Heart left ventricle (tissue), 16 donors: ENCODE measurements around the gene FBLL1. TPM values are rescaled to one million over a fixed set of nuclear protein-coding genes. Genes with fewer than 3 reads are reported as not detected.

Source experiments
- ATAC-seq, 4 donors: fragments of 200-7000 bp; cut with Tn5 transposase; one replicate each; pipeline ENCODE4 v1.9.1; 2020 to 2022; ENCODE audit warnings: moderate library complexity in 4 of 4, mild to moderate bottlenecking in 3 of 4, moderate number of reproducible peaks in 1 of 4
- DNase-seq, 5 donors: peaks; one replicate each; pipeline ENCODE4 v3.0.0-alpha.2; 2020
- H3K27ac ChIP-seq, 12 donors: fragments of 200-600 bp; sonication (generic) in 4 of 12; one replicate each; pipeline versions ENCODE4 v1.5.0 to v1.8.0; 2016 to 2022; ENCODE audit warnings: mild to moderate bottlenecking in 2 of 12
- H3K27me3 ChIP-seq, 9 donors: fragments of 200-600 bp; sonication (generic) in 2 of 9; one replicate each; pipeline versions ENCODE4 v1.5.1 to v1.8.0; 2016 to 2022; ENCODE audit warnings: mild to moderate bottlenecking in 3 of 9
- H3K36me3 ChIP-seq, 9 donors: fragments of 200-600 bp; sonication (generic) in 2 of 9; one replicate each; pipeline versions ENCODE4 v1.5.0 to v1.8.0; 2018 to 2022; ENCODE audit warnings: mild to moderate bottlenecking in 2 of 9
- H3K4me1 ChIP-seq, 12 donors: fragments of 200-600 bp; sonication (generic) in 4 of 12; one replicate each; pipeline versions ENCODE4 v1.5.0 to v1.8.0; 2016 to 2022; ENCODE audit warnings: mild to moderate bottlenecking in 3 of 12
- H3K4me3 ChIP-seq, 12 donors: fragments of 200-600 bp; sonication (generic) in 4 of 12; one replicate each; pipeline versions ENCODE4 v1.5.0 to v1.8.0; 2017 to 2022; ENCODE audit warnings: mild to moderate bottlenecking in 9 of 12, moderate library complexity in 4 of 12
- H3K9me3 ChIP-seq, 12 donors: fragments of 200-600 bp; sonication (generic) in 4 of 12; one replicate each; pipeline versions ENCODE4 v1.5.0 to v1.8.0; 2016 to 2022; ENCODE audit warnings: mild to moderate bottlenecking in 1 of 12
- CTCF ChIP-seq, 12 donors: fragments of 200-600 bp; sonication (generic) in 4 of 12; IDR thresholded peaks; one replicate each; pipeline versions ENCODE4 v1.5.0 to v1.8.0; 2018 to 2022; ENCODE audit warnings: antibody characterized with exemption in 12 of 12, mild to moderate bottlenecking in 5 of 12
- POLR2A ChIP-seq, 2 donors: fragments of 450-650 bp; IDR thresholded peaks; one replicate each; pipeline ENCODE4 v1.6.1; 2017; ENCODE audit warnings: antibody characterized with exemption in 2 of 2, mild to moderate bottlenecking in 2 of 2, moderate library complexity in 2 of 2
- WGBS, 4 donors: extraction: QIAGEN DNeasy Blood & Tissue Kit in 2 of 4; methylation state at CpG; one replicate each; pipeline versions ENCODE4 v1.1.5 to v1.1.7; 2013 to 2018; 5-methylcytosine and 5-hydroxymethylcytosine counted together
- intact Hi-C, 10 donors: fragments of 100-400 bp; cut with DNase I; formaldehyde crosslinking; loops; one replicate each; pipeline versions ENCODE4 v1.11.1 to v1.14.2; 2022
- polyA plus RNA-seq, 2 donors: library from polyadenylated mRNA; stranded (reverse); fragments of 200-250 nt; gene quantifications; one replicate each; pipeline ENCODE4 v1.2.3, GENCODE V29; 2013
- total RNA-seq, 9 donors: library from RNA; depleted of rRNA in 2 of 9; stranded (reverse); fragments of >200 nt in 2 of 9; fragmentation: NEBNext Ultra II Directional in 3 of 9; extraction: Animal tissue kit (Norgen Biotek cat#: 25700) in 3 of 9; gene quantifications; one replicate each; pipeline versions ENCODE4 v1.1.0 to v1.2.4, GENCODE V29; 2016 to 2023
- donor health status: ischemic (EF 13 %, LVEDD 7.1; RV severe dilation, severe dysfunction).
- donor health status: healthy with polysubstance abuse.
- donor health status: DM: no; HTN: yes; CAD: no.
- donor health status: DM: no; HTN: no; CAD: no.
- donor health status: ischemic (EF 25% LVEDD 6.9; RV normal size, moderate dysfunction).
- donor health status: ischemic (EF 25% LVEDD 5.7; RV mildly dilated, moderate dysfunction).
- donor health status: healthy.
- donor health status: DM: yes; HTN: yes; CAD: no.
- donor health status: ischemic (EF 35%, LVEDD 5.7; RV mildly dilated, moderate dysfunction).
- donor health status: nonischemic (EF 11% LVEDD 7.7; RV severe dilation, severe dysfunction).
- donor health status: DM: yes; HTN: yes; CAD: no.
- donor health status: PGD.
- donor health status: ischemic (EF 29% LVEDD 5.4; RV normal size, mild dysfunction).
- donor health status: nonischemic (EF 23%, LVEDD 6.1; RV moderate dilation, normal function).

The FBLL1 gene
- total and polyA plus RNA-seq, 11 donors: 0.11 to 0.38 (median 0.26) TPM; not detected in 7

DNA sequence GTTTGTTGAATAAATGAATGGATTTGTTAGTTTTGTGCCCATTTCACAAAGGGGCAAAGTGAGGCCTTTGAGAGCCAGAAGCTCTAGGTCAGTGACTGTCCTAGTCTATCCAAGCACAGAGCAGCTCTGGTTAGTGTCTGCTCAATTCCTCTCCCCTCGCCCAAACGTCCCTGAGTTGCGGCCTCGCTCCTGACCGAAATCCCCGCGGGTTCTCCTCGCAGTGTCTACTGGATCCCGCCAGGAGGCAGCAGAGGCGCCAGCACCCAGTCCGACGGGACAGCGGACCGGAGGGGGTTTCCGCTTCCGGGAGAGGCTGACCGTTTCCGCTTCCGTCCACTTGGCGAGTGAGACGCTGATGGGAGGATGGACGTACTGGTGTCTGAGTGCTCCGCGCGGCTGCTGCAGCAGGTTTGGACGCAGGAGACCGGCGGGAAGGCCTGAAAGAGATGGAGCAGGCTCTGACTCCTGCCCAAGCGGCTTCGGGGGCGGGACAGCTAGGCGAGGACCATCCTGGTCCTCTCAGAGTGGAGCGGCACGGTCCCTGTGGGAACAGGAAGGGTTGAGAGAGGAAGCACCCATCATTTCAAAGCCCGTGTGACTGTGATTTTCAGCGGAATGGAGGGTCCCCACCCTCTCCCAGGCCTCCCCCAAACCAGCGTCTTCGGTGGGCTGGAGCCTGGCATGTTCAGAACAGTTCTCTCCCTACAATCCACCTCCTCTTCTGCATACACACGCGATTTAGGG, 42.8 kb upstream of the FBLL1 start, which contains the start of gene RARS1:
RARS1 (plus strand) TSS at position 336 of the 744 bp plus-strand sequence; CDS start at position 364, 28 bp downstream.
- 0% methylated on average over 23 to 40 of the region's 40 CpGs for WGBS, 4 donors
- H3K4me3 ChIP-seq: peak within 1 kb of the TSS; percentile 64 to 99 (median 80)
- peak within 1 kb of the TSS in 11 of 12 donors; percentile 44 to 85 (median 74) for H3K27ac ChIP-seq
- TF ChIP-seq POLR2A (IDR thresholded peaks at IDR 0.05): peak in 1 of 2 donors; percentile 88
- peak; percentile 90 to 99 (median 96) for TF ChIP-seq CTCF (IDR thresholded peaks at IDR 0.05)
- peaks cover 0 to 14% (median 8%) of the 10 kb centered on the region in 12 donors for H3K4me1 ChIP-seq
- DNase-seq: peak; percentile 94 to 96 (median 95)
- peak; percentile 96 to 100 (median 99) for ATAC-seq
- H3K36me3 ChIP-seq: peaks cover 0 to 35% (median 34%) of the 10 kb centered on the region in 9 donors
- no peaks in the 10 kb centered on the region for H3K27me3 ChIP-seq
- no peaks in the 10 kb centered on the region for H3K9me3 ChIP-seq
- intact Hi-C loops: loop anchor here (1.0 to 10.0 kb wide), 8 partner anchors 91 to 219 kb away; partner anchors contain the start of gene PANK3 (in 4 of the 10)

DNA sequence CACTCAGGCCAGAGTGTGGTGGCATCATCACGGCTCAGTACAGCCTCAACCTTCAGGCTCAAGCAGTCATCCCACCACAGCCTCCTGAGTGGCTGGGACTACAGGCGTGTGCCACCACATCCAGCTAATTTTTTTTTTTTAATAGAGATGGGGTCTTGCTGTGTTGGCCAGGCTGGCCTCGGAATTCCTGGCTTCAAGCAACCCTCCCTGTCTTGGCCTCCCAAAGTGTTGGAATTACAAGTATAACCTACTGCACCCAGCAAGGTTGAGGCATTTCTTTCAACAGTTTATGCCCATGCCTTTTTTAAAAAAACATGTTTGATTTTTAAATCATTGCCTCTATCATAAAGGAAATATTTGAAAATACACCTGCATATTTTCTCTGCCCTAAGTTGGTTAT, 40.0 kb upstream of the FBLL1 start:
- H3K9me3 ChIP-seq: no peaks in the 10 kb centered on the region
- H3K36me3 ChIP-seq: peaks cover 0 to 63% (median 61%) of the 10 kb centered on the region in 9 donors
- WGBS, 4 donors: 95 to 99% (median 98%) methylated on average over 3 of the region's 3 CpGs
- intact Hi-C loops: loop anchor here in 7 of 10 donors (5.0 to 10.0 kb wide), 5 partner anchors 88 to 222 kb away; partner anchors contain the start of gene PANK3 (in 2 of the 7)
- H3K4me1 ChIP-seq: peaks cover 0 to 14% (median 8%) of the 10 kb centered on the region in 12 donors
- ATAC-seq (no peak), DNase-seq (no peak)
- H3K27ac ChIP-seq: no peak overlapping the region
- no peak overlapping the region for H3K4me3 ChIP-seq
- no peaks in the 10 kb centered on the region for H3K27me3 ChIP-seq
- TF ChIP-seq POLR2A (IDR thresholded peaks at IDR 0.05) (no peak), CTCF (IDR thresholded peaks at IDR 0.05) (no peak)

- ATAC-seq (no peak), DNase-seq (no peak)
- intact Hi-C loops: no loop called here
- TF ChIP-seq POLR2A (IDR thresholded peaks at IDR 0.05) (no peak), CTCF (IDR thresholded peaks at IDR 0.05) (no peak)
- no peak overlapping the region for H3K4me3 ChIP-seq
- H3K4me1 ChIP-seq: no peaks in the 10 kb centered on the region
- peaks cover 0 to 100% (median 99%) of the 10 kb centered on the region in 9 donors for H3K36me3 ChIP-seq
- no peaks in the 10 kb centered on the region for H3K9me3 ChIP-seq
- WGBS, 4 donors: 59 to 76% (median 65%) methylated on average over 5 of the region's 5 CpGs
- H3K27ac ChIP-seq: no peak overlapping the region
- H3K27me3 ChIP-seq: no peaks in the 10 kb centered on the region
Measured at GRCh38 chr5:168494057-168494555, 35.0 kb upstream of the FBLL1 start.

DNA sequence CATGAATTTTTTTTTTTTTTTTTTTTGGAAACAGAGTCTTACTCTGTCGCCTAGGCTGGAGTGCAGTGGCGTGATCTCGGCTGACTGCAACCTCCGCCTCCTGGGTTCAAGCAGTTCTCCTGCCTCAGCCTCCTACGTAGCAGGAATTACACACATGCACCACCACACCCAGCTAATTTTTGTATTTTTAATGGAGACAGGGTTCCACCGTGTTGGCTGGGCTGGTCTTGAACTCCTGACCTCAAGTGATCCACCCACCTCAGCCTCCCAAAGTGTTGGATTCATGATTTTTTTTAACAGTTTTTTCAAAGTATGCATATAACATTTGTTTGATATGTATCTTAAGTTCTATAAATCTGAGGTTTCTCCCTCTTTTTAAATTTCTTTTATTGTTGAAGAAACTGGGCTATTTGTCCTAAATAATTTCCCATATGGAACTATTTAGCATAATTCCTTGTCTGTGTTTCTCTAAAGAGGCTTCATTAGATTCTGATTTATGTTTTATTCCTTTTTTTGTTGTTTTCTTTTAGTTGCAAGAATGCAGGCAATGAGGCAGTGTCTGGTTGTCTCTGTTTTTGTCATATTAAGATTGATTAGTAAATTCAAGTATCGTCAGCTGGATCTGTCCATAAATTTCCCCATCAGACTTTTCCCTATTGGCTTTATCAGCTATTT, 26.4 kb upstream of the FBLL1 start:
- intact Hi-C loops: no loop called here
- no peaks in the 10 kb centered on the region for H3K27me3 ChIP-seq
- WGBS, 4 donors: 86 to 96% (median 89%) methylated on average over 7 of the region's 7 CpGs
- no peaks in the 10 kb centered on the region for H3K4me1 ChIP-seq
- H3K9me3 ChIP-seq: no peaks in the 10 kb centered on the region
- DNase-seq: no peak
- H3K36me3 ChIP-seq: peaks cover 0 to 100% (median 97%) of the 10 kb centered on the region in 9 donors
- H3K4me3 ChIP-seq: no peak overlapping the region
- no peak for TF ChIP-seq POLR2A (IDR thresholded peaks at IDR 0.05)
- H3K27ac ChIP-seq: no peak overlapping the region
- ATAC-seq: no peak
